ENCODE results near the gene ALOX15B. TPM values are rescaled to one million over a fixed set of nuclear protein-coding genes. Genes with fewer than 3 reads are reported as not detected.
"Not testable (repeated sequence)": the region's sequence is repeated elsewhere in the genome, so short reads cannot be mapped to it uniquely, and the experiment has no call there.

ALOX15B gene
- polyA plus RNA-seq, 4 donors = 0.31 to 2.0 (median 1.2) TPM

DNA sequence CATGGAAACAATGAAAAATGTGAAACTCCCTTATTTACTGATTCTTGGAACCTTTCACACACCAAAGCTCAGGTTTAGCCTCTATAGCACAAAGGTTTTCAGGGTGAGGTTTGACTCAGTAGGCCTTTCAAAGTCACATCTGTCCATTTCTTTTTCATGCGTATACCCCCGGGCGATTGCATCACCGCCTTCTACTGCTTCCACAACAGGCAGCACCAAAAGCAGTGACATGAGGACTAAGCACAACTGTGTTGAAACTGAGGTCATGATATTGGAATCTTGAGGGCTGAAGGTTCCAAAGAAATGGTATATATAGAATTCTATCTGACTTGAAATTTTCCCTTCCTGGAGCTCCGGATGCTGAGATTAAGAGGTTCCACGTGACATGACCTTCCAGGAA is 14.7 kb upstream of the ALOX15B start:
- H3K36me3 ChIP-seq (ENCODE audit: control insufficient read depth in 3 of 3, insufficient read depth in 2 of 3, low read depth in 1 of 3, low read length in 3 of 3); H3K4me3 ChIP-seq (ENCODE audit: low read depth in 1 of 3, low read length in 3 of 3); H3K9me3 ChIP-seq (ENCODE audit: control insufficient read depth in 2 of 2, insufficient read depth in 1 of 2, low read depth in 1 of 2, low read length in 1 of 2); H3K4me1 ChIP-seq (ENCODE audit: control insufficient read depth in 3 of 3, insufficient read depth in 2 of 3, low read depth in 1 of 3, low read length in 2 of 3); H3K27ac ChIP-seq (ENCODE audit: low read depth in 1 of 3, low read length in 2 of 3); FAIRE-seq; DNase-seq: not testable (repeated sequence)
- WGBS, 3 donors = 74 to 82% (median 79%) methylated on average over 6 of the region's 6 CpGs
- peaks cover 0 to 22% (median 6%) of the 10 kb centered on the region in 3 donors for H3K27me3 ChIP-seq (ENCODE audit: control insufficient read depth in 3 of 3, insufficient read depth in 3 of 3, low read length in 3 of 3)

DNA sequence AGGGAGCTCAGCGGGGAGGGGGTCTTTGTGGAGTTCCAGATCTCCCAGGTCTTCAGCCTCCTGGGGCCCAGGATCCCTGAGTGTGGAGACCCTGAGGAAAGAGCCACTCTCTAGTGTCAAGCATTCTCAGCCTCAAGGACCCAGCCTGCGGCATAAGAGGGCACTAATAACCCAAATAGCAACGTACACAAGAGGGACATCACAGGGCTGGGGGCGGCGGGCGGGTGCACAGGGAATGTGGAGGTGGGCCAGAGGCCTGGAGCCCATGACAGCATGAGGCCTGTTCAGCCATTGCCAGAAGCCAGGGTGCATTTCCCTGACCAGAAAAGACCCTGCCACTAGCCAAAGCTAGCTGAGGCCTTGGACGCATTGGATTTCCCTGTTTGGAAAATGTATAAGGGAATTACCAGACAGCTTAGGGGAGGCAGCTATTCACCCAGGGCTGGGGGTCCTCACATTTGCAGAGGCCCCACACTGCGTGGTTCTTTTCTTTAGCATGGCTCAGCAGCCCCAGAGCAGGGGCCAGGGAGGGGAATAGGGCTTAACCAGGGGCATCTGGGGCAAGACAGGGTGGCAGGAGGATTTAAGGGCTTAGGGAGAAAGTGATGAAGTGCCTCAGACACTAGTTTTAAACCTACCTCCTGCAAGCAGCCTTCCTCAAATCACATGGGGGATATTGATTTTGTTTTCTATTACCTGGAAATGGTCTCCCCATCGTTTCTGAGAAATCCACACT is 13.5 kb upstream of the ALOX15B start:
- Histone ChIP-seq H3K4me3 (ENCODE audit: low read depth in 1 of 3, low read length in 3 of 3) (no peak overlapping the region), H3K27ac (ENCODE audit: low read depth in 1 of 3, low read length in 2 of 3) (no peak overlapping the region), H3K36me3 (ENCODE audit: control insufficient read depth in 3 of 3, insufficient read depth in 2 of 3, low read depth in 1 of 3, low read length in 3 of 3) (no peaks in the 10 kb centered on the region), H3K27me3 (ENCODE audit: control insufficient read depth in 3 of 3, insufficient read depth in 3 of 3, low read length in 3 of 3) (peaks cover 0 to 23% (median 6%) of the 10 kb centered on the region in 3 donors), H3K4me1 (ENCODE audit: control insufficient read depth in 3 of 3, insufficient read depth in 2 of 3, low read depth in 1 of 3, low read length in 2 of 3) (no peaks in the 10 kb centered on the region), H3K9me3 (ENCODE audit: control insufficient read depth in 2 of 2, insufficient read depth in 1 of 2, low read depth in 1 of 2, low read length in 1 of 2) (no peaks in the 10 kb centered on the region)
- no peak for DNase-seq
- WGBS, 3 donors = 77 to 82% (median 79%) methylated on average over 9 of the region's 9 CpGs
- FAIRE-seq = no peak

DNA sequence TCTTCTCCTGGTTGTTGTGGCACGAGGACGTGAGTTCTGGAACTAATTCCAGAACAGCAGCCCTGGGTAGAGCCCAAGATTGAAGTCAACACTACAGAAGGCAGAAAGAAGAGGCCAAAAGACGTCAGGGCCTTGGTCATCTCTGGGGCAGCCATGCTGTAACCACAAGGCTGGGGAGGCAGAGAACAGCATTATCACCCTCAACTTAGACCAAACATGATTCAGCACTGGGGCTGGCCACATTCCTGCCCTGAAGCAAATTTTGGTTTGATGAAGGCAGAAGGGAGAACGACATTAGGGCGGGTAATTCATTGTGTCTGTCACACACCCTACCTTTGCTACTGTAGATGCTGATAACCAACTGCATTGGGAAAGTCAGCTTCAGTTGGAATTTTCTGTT is 9.7 kb upstream of the ALOX15B start:
- WGBS, 3 donors = 63 to 74% (median 63%) methylated on average over 5 of the region's 5 CpGs
- no peaks in the 10 kb centered on the region for H3K36me3 ChIP-seq (ENCODE audit: control insufficient read depth in 3 of 3, insufficient read depth in 2 of 3, low read depth in 1 of 3, low read length in 3 of 3)
- no peaks in the 10 kb centered on the region for H3K9me3 ChIP-seq (ENCODE audit: control insufficient read depth in 2 of 2, insufficient read depth in 1 of 2, low read depth in 1 of 2, low read length in 1 of 2)
- DNase-seq (no peak), FAIRE-seq (no peak)
- H3K27me3 ChIP-seq (ENCODE audit: control insufficient read depth in 3 of 3, insufficient read depth in 3 of 3, low read length in 3 of 3) = peaks cover 0 to 25% (median 10%) of the 10 kb centered on the region in 3 donors
- H3K4me3 ChIP-seq (ENCODE audit: low read depth in 1 of 3, low read length in 3 of 3) = no peak overlapping the region
- H3K4me1 ChIP-seq (ENCODE audit: control insufficient read depth in 3 of 3, insufficient read depth in 2 of 3, low read depth in 1 of 3, low read length in 2 of 3) = no peaks in the 10 kb centered on the region
- no peak overlapping the region for H3K27ac ChIP-seq (ENCODE audit: low read depth in 1 of 3, low read length in 2 of 3)

DNA sequence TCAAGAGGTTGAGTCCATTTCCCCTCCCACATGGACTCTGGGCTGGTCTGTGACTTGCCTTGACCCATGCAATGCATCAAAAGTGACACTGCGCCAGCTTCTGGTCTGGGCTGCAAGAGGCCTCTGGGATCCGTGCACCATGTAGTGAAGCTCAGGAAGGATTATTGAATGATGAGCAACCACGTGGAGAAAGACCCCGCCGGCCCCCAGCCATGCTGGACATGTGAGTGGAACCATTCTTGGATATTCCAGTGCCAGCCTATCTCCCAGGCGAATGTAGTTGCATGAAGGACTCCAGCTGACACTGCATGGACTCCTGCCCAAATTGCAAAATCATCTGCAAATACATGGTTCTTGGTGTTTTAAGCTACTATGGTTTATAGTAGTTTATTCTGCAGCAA is 7.6 kb upstream of the ALOX15B start:
- Histone ChIP-seq H3K4me1 (ENCODE audit: control insufficient read depth in 3 of 3, insufficient read depth in 2 of 3, low read depth in 1 of 3, low read length in 2 of 3) (no peaks in the 10 kb centered on the region), H3K36me3 (ENCODE audit: control insufficient read depth in 3 of 3, insufficient read depth in 2 of 3, low read depth in 1 of 3, low read length in 3 of 3) (no peaks in the 10 kb centered on the region), H3K27ac (ENCODE audit: low read depth in 1 of 3, low read length in 2 of 3) (no peak overlapping the region), H3K4me3 (ENCODE audit: low read depth in 1 of 3, low read length in 3 of 3) (no peak overlapping the region), H3K27me3 (ENCODE audit: control insufficient read depth in 3 of 3, insufficient read depth in 3 of 3, low read length in 3 of 3) (peaks cover 0 to 25% (median 10%) of the 10 kb centered on the region in 3 donors), H3K9me3 (ENCODE audit: control insufficient read depth in 2 of 2, insufficient read depth in 1 of 2, low read depth in 1 of 2, low read length in 1 of 2) (no peaks in the 10 kb centered on the region)
- DNase-seq = no peak
- FAIRE-seq = no peak
- WGBS, 3 donors = 69 to 88% (median 81%) methylated on average over 6 of the region's 6 CpGs

DNA sequence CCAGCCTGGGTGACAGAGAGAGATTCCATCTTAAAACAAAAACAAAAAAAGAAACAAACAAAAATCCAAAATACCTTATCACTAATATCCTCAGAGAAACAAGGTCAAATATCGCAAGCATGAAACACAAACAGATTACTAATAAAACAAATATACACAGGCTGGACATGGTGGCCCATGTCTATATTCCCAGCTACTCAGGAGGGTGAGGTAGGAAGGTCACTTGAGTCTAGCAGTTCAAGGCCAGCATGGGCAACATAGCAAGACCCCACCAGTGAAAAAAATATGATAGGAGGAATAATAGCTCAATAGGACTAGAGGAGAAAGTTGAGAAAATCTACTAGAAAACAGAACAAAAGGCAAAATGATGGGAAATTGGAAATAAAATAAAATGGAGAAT is 6.9 kb upstream of the ALOX15B start:
- no peak overlapping the region for H3K27ac ChIP-seq (ENCODE audit: low read depth in 1 of 3, low read length in 2 of 3)
- DNase-seq (no peak), FAIRE-seq (no peak)
- H3K9me3 ChIP-seq (ENCODE audit: control insufficient read depth in 2 of 2, insufficient read depth in 1 of 2, low read depth in 1 of 2, low read length in 1 of 2) = no peaks in the 10 kb centered on the region
- no peaks in the 10 kb centered on the region for H3K36me3 ChIP-seq (ENCODE audit: control insufficient read depth in 3 of 3, insufficient read depth in 2 of 3, low read depth in 1 of 3, low read length in 3 of 3)
- 78 to 94% (median 87%) methylated on average over 1 of the region's 1 CpG for whole genome bisulfite sequencing, 3 donors
- H3K27me3 ChIP-seq (ENCODE audit: control insufficient read depth in 3 of 3, insufficient read depth in 3 of 3, low read length in 3 of 3) = peaks cover 0 to 25% (median 10%) of the 10 kb centered on the region in 3 donors
- no peaks in the 10 kb centered on the region for H3K4me1 ChIP-seq (ENCODE audit: control insufficient read depth in 3 of 3, insufficient read depth in 2 of 3, low read depth in 1 of 3, low read length in 2 of 3)
- H3K4me3 ChIP-seq (ENCODE audit: low read depth in 1 of 3, low read length in 3 of 3) = no peak overlapping the region

DNA sequence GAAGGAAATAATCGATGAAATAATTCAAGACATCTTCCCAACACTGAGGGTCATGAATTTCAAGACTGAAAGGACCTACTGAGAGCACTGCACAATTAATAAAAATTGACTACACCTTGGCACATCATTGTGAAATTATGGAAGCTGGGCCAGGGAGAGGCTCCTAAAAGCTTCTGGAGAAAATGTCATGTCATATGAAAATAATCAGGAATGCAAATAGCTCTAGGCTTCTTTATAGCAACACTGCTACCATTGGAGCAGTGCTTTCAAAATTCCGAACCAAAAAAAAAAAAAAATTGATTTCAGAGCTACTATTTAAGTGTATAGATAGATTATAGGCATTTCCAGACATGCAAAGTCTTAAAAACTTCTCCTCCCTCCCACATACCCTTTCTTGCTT is 6.4 kb upstream of the ALOX15B start:
- FAIRE-seq (no peak), DNase-seq (no peak)
- Histone ChIP-seq H3K27ac (ENCODE audit: low read depth in 1 of 3, low read length in 2 of 3) (no peak overlapping the region), H3K9me3 (ENCODE audit: control insufficient read depth in 2 of 2, insufficient read depth in 1 of 2, low read depth in 1 of 2, low read length in 1 of 2) (no peaks in the 10 kb centered on the region), H3K27me3 (ENCODE audit: control insufficient read depth in 3 of 3, insufficient read depth in 3 of 3, low read length in 3 of 3) (peaks cover 0 to 23% (median 7%) of the 10 kb centered on the region in 3 donors), H3K4me3 (ENCODE audit: low read depth in 1 of 3, low read length in 3 of 3) (no peak overlapping the region), H3K36me3 (ENCODE audit: control insufficient read depth in 3 of 3, insufficient read depth in 2 of 3, low read depth in 1 of 3, low read length in 3 of 3) (no peaks in the 10 kb centered on the region), H3K4me1 (ENCODE audit: control insufficient read depth in 3 of 3, insufficient read depth in 2 of 3, low read depth in 1 of 3, low read length in 2 of 3) (no peaks in the 10 kb centered on the region)
- 61 to 88% (median 81%) methylated on average over 2 of the region's 2 CpGs for WGBS, 3 donors

DNA sequence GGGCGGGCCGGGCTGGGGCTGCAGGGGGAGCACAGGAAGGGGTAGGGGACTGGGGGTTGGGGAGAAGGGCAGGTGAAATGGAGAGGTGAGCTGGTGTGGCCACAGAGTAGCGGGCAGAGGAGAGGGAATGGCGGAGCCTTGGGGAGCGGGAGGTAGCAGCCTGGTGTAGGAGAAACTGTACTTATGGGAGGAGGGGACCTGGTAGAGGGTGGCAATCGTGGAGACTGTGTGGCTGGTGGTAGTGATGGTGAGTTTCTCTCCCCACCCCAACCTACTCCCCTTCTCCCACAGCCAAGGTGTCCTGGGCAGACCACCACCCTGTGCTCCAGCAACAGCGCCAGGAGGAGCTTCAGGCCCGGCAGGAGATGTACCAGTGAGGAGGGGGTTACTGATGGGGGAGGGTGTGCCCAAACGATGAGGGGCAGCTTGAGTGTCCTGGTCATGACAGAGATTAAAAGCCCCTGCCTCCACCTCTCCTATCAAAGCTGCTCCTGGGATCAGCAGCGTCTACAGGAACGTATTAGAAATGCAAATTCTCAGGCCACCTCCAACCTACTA is 831 bp downstream of the ALOX15B start:
- WGBS, 3 donors = 59 to 66% (median 59%) methylated on average over 10 to 11 of the region's 11 CpGs
- Histone ChIP-seq H3K27ac (ENCODE audit: low read depth in 1 of 3, low read length in 2 of 3) (no peak overlapping the region), H3K27me3 (ENCODE audit: control insufficient read depth in 3 of 3, insufficient read depth in 3 of 3, low read length in 3 of 3) (peaks cover 0 to 14% (median 2%) of the 10 kb centered on the region in 3 donors), H3K4me3 (ENCODE audit: low read depth in 1 of 3, low read length in 3 of 3) (no peak overlapping the region), H3K4me1 (ENCODE audit: control insufficient read depth in 3 of 3, insufficient read depth in 2 of 3, low read depth in 1 of 3, low read length in 2 of 3) (peaks cover 0 to 15% (median 0%) of the 10 kb centered on the region in 3 donors), H3K36me3 (ENCODE audit: control insufficient read depth in 3 of 3, insufficient read depth in 2 of 3, low read depth in 1 of 3, low read length in 3 of 3) (no peaks in the 10 kb centered on the region), H3K9me3 (ENCODE audit: control insufficient read depth in 2 of 2, insufficient read depth in 1 of 2, low read depth in 1 of 2, low read length in 1 of 2) (peaks cover 0 to 4% of the 10 kb centered on the region in 2 donors)
- DNase-seq (no peak), FAIRE-seq (no peak)

DNA sequence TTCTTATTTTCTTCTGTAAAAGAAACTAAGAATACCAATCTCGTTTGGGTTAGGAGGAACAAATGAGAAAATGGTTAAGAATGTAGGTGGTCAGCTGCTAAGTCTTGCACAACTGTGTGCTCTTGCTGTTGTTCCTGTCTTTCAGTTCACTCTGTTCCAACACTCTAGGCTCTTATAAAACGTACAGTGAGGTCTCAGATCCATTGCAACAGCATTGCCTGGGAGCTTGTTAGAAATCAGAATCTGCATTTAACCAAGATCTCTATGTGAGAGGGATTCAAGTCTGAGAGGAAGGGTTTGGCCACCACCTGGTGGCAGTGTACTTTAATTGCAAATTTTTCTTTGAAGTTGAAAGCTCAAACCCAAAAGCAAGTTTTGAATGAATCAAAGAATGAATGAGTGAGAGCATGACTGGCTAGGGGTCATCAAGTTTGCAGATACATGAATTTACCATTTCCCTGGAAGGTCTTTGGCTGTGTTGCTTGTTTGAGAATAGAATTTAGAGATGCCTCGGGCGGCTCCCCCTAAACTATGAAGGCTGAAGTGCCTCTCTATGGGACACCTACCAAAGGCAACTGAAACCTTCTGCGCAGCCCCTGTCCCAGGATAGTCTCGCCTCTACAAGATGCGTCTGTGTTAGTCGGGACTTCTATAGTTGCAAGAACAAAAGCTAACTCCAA is 2.5 kb downstream of the ALOX15B start:
- FAIRE-seq (no peak), DNase-seq (peak; percentile 50 to 70)
- H3K4me3 ChIP-seq (ENCODE audit: low read depth in 1 of 3, low read length in 3 of 3) = no peak overlapping the region
- H3K4me1 ChIP-seq (ENCODE audit: control insufficient read depth in 3 of 3, insufficient read depth in 2 of 3, low read depth in 1 of 3, low read length in 2 of 3) = peaks cover 0 to 15% (median 0%) of the 10 kb centered on the region in 3 donors
- H3K36me3 ChIP-seq (ENCODE audit: control insufficient read depth in 3 of 3, insufficient read depth in 2 of 3, low read depth in 1 of 3, low read length in 3 of 3) = no peaks in the 10 kb centered on the region
- H3K9me3 ChIP-seq (ENCODE audit: control insufficient read depth in 2 of 2, insufficient read depth in 1 of 2, low read depth in 1 of 2, low read length in 1 of 2) = peaks cover 0 to 4% of the 10 kb centered on the region in 2 donors
- 63 to 69% (median 66%) methylated on average over 8 of the region's 8 CpGs for WGBS, 3 donors
- H3K27me3 ChIP-seq (ENCODE audit: control insufficient read depth in 3 of 3, insufficient read depth in 3 of 3, low read length in 3 of 3) = peaks cover 0 to 14% (median 4%) of the 10 kb centered on the region in 3 donors
- peak overlapping the region in 1 of 3 donors; percentile 47 for H3K27ac ChIP-seq (ENCODE audit: low read depth in 1 of 3, low read length in 2 of 3)
